ENCODE measurements around the gene ASCL3. TPM values are rescaled to one million over a fixed set of nuclear protein-coding genes. Genes with fewer than 3 reads are reported as not detected.
"Not testable (repeated sequence)": the region's sequence is repeated elsewhere in the genome, so short reads cannot be mapped to it uniquely, and the experiment has no call there.

Gene ASCL3
- total RNA-seq, 4 donors from 2014 or later, result not detected

DNA sequence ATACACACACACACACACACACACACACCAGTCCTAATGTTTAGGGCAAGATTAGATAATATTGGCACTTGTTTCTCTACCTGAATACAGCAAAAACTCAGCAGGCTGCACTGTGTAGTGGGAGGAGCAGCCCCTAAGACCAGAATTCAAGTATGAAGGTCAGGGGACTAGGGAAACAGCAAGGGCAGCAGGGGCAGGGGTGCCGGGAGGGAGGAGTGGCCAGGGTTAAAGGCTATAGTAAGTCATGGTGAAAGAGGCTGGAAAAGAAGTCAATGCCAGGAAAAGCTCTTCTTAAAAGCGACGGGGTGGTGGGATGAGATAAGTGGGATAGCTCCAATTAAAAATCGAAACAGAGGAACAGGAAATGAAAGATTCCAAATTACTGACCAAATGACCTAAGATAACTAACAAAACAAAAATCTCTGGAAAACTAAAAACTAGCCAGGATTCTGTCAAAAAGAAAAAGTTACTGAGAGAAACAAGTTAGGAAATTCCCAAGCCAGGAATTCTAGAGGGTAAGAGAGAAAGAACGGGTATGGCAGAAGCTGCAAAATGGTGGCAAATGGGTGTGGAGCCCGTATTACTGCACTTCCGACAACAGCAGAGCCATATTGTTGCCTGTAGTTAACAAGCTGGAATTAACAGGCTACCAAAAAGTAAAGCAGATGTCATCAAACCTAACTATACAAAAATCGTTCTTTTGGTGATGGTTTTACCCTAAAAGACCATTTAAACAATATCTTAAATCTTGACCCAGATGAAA lies 1.3 kb downstream of the ASCL3 start:
- WGBS, result 66% methylated on average over 8 of the region's 8 CpGs
- no peak overlapping the region for H3K27ac ChIP-seq
- no peaks in the 10 kb centered on the region for H3K36me3 ChIP-seq
- no peak overlapping the region for H3K4me3 ChIP-seq
- no peak for DNase-seq (ENCODE audit: low spot score in 2 of 2)
- TF ChIP-seq, protein P1, sequence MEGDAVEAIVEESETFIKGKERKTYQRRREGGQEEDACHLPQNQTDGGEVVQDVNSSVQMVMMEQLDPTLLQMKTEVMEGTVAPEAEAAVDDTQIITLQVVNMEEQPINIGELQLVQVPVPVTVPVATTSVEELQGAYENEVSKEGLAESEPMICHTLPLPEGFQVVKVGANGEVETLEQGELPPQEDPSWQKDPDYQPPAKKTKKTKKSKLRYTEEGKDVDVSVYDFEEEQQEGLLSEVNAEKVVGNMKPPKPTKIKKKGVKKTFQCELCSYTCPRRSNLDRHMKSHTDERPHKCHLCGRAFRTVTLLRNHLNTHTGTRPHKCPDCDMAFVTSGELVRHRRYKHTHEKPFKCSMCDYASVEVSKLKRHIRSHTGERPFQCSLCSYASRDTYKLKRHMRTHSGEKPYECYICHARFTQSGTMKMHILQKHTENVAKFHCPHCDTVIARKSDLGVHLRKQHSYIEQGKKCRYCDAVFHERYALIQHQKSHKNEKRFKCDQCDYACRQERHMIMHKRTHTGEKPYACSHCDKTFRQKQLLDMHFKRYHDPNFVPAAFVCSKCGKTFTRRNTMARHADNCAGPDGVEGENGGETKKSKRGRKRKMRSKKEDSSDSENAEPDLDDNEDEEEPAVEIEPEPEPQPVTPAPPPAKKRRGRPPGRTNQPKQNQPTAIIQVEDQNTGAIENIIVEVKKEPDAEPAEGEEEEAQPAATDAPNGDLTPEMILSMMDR (IDR thresholded peaks at IDR 0.05), result no peak
- no peak for TF ChIP-seq POLR2A (IDR thresholded peaks at IDR 0.05)
- no peak for TF ChIP-seq POLR2AphosphoS5 (IDR thresholded peaks at IDR 0.05)
- no peak for TF ChIP-seq EP300 (IDR thresholded peaks at IDR 0.05)
- H3K9me3 ChIP-seq, result no peaks in the 10 kb centered on the region
- H3K4me1 ChIP-seq, result no peaks in the 10 kb centered on the region
- H3K27me3 ChIP-seq, result no peaks in the 10 kb centered on the region

DNA sequence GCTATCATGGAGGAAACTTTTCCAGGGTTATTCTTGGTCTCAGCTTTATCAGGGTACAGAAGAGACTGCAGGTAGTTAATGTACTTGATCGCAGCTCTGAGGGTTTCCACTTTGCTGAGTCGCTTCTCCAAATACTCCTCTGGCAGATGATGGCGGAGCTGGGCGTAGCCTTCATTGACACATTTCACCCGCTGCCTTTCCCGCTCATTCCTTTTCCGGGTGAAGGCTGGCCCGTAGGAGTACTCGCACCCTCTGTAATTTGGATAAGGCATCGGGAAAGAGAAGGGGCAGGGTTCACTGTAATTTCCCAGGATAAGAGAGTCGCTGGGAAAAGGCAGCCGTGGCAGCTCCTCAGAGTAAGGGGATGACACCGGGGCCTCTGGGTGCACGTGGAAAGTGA lies 5.2 kb downstream of the ASCL3 start:
- Histone ChIP-seq H3K9me3 (no peaks in the 10 kb centered on the region), H3K4me1 (no peaks in the 10 kb centered on the region), H3K36me3 (no peaks in the 10 kb centered on the region), H3K27ac (no peak overlapping the region), H3K27me3 (no peaks in the 10 kb centered on the region), H3K4me3 (no peak overlapping the region)
- 86% methylated on average over 14 of the region's 14 CpGs for WGBS
- no peak for DNase-seq (ENCODE audit: low spot score in 2 of 2)
- TF ChIP-seq POLR2A (IDR thresholded peaks at IDR 0.05), result no peak
- no peak for TF ChIP-seq EP300 (IDR thresholded peaks at IDR 0.05)
- no peak for TF ChIP-seq POLR2AphosphoS5 (IDR thresholded peaks at IDR 0.05)
- TF ChIP-seq, protein P1 (IDR thresholded peaks at IDR 0.05), result no peak

DNA sequence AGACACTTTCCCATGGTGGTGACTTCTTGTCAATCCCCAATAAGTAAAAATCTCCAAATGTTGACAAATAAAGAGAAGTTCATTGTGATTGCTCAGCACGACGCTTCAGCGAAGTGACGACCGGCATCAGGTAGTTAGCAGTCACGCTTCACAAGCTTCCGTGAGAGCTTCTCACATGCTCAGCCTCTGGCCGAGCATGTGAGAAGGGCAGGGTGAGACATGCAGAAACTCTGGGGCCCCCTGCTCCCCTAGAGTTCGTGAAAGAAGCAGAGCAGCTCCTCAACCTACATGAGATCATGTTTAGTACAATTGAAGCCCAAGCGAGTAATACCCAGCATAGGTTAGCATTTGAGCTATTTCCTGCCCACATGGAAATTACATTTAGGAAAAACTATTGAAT lies 5.7 kb downstream of the ASCL3 start:
- Histone ChIP-seq H3K9me3 (no peaks in the 10 kb centered on the region), H3K4me3 (no peak overlapping the region), H3K27ac (no peak overlapping the region), H3K4me1 (no peaks in the 10 kb centered on the region), H3K27me3 (no peaks in the 10 kb centered on the region), H3K36me3 (no peaks in the 10 kb centered on the region)
- 82% methylated on average over 10 of the region's 10 CpGs for WGBS
- TF ChIP-seq, protein P1 (IDR thresholded peaks at IDR 0.05), result no peak
- TF ChIP-seq POLR2AphosphoS5 (IDR thresholded peaks at IDR 0.05) (no peak), EP300 (IDR thresholded peaks at IDR 0.05) (no peak), POLR2A (IDR thresholded peaks at IDR 0.05) (no peak)
- no peak for DNase-seq (ENCODE audit: low spot score in 2 of 2)

DNA sequence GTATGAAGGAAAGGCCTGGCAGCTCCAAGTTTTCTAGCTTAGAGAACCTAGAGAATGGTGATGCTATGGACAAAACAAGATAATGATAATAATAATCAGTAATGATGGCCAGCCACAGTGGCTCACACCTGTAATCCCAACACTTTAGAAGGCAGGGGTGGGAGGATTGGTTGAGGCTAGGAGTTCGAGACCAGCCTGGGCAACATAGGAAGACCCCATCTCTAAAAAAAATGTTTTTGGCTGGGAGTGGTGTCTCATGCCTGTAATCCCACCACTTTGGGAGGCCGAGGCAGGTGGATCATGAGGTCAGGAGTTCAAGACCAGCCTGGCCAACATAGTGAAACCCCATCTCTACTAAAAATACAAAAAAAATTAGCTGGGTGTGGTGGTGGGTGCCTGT lies 7.0 kb downstream of the ASCL3 start:
- not testable (repeated sequence) for H3K27ac ChIP-seq; H3K9me3 ChIP-seq; H3K4me3 ChIP-seq; H3K36me3 ChIP-seq; DNase-seq (ENCODE audit: low spot score in 2 of 2); H3K4me1 ChIP-seq; H3K27me3 ChIP-seq
- 85% methylated on average over 2 of the region's 2 CpGs for WGBS

DNA sequence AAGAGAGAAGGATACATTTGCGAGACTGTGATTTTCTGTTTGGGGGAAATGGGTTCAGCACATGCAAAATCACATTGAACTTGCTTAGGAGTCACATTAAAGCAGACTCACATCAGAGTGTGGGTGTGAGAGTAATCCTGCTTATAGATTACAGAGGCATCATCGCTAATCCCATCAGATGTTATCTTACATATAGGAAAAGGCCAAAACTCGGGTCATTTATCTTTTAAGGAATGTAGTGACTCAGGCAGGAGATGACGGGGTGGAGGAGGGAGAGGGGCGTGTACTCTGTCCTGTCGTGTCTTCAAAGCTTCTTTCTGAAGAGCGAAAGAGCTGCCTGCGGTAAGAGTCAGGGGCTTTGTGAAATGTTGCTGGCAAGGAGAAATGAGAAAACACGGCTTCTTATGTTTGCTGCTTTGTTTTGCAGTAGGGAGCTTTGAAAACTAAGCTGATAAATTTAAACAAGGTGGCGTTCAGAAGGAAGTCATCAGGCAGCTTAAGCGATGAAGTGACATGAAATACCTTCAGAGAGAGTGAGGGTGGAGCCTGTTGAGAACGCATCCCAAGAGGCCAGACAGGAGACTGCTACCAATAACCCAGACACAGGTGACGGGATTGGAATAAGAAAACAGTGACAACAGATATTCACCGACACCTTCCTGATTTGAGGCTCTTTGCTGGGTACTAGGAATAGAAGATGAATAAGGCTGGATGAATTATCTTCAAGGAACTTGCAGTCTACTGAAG lies 7.9 kb downstream of the ASCL3 start:
- no peak for DNase-seq (ENCODE audit: low spot score in 2 of 2)
- Histone ChIP-seq H3K4me1 (no peaks in the 10 kb centered on the region), H3K27ac (no peak overlapping the region), H3K36me3 (no peaks in the 10 kb centered on the region), H3K9me3 (no peaks in the 10 kb centered on the region), H3K4me3 (no peak overlapping the region), H3K27me3 (no peaks in the 10 kb centered on the region)
- TF ChIP-seq EP300 (IDR thresholded peaks at IDR 0.05) (no peak), POLR2AphosphoS5 (IDR thresholded peaks at IDR 0.05) (no peak), POLR2A (IDR thresholded peaks at IDR 0.05) (no peak)
- TF ChIP-seq, protein P1 (IDR thresholded peaks at IDR 0.05), result no peak
- WGBS, result 33% methylated on average over 14 of the region's 14 CpGs
